H9 (cell line): ENCODE results near the gene SMARCD3. TPM values are rescaled to one million over a fixed set of nuclear protein-coding genes. Genes with fewer than 3 reads are reported as not detected.

Source experiments
- DNase-seq: peaks from one replicate; pipeline ENCODE4 v3.0.0-alpha.2; 2017
- H2AFZ ChIP-seq: one replicate; pipeline ENCODE4 v1.6.1; 2013; ENCODE audit warnings: mild to moderate bottlenecking, low read length, control low read depth, moderate library complexity
- H2AK5ac ChIP-seq: 2 replicates; pipeline ENCODE4 v1.6.1; 2013; ENCODE audit warnings: low read length, control low read depth, mixed read lengths; ENCODE audit not compliant: insufficient read length
- H2BK120ac ChIP-seq: one replicate; pipeline ENCODE4 v1.6.1; 2013; ENCODE audit warnings: low read depth, mild to moderate bottlenecking, low read length, control low read depth, inconsistent platforms; ENCODE audit not compliant: poor library complexity, severe bottlenecking
- H2BK12ac ChIP-seq: 2 replicates; pipeline ENCODE4 v1.6.1; 2013; ENCODE audit warnings: low read length, control low read depth, mixed read lengths, low read depth; ENCODE audit not compliant: insufficient read length
- H2BK15ac ChIP-seq: 2 replicates; pipeline ENCODE4 v1.6.1; 2013; ENCODE audit warnings: low read depth, low read length, control low read depth
- H2BK20ac ChIP-seq: one replicate; pipeline ENCODE4 v1.6.1; 2013; ENCODE audit warnings: low read depth, mild to moderate bottlenecking, low read length, control low read depth, inconsistent platforms; ENCODE audit not compliant: poor library complexity, severe bottlenecking
- H2BK5ac ChIP-seq: 2 replicates; pipeline ENCODE4 v1.6.1; 2013; ENCODE audit warnings: low read length, control low read depth, mixed read lengths; ENCODE audit not compliant: insufficient read length
- H3K14ac ChIP-seq: 2 replicates; pipeline ENCODE4 v1.6.1; 2013; ENCODE audit warnings: low read length, control low read depth; ENCODE audit not compliant: insufficient read depth
- H3K18ac ChIP-seq: 2 replicates; pipeline ENCODE4 v1.6.1; 2013; ENCODE audit warnings: low read depth, mild to moderate bottlenecking, mixed read lengths, low read length, control low read depth; ENCODE audit not compliant: insufficient read length
- H3K23ac ChIP-seq: 2 replicates; pipeline ENCODE4 v1.6.1; 2013; ENCODE audit warnings: low read length, control low read depth, mixed read lengths, low read depth; ENCODE audit not compliant: insufficient read length
- H3K23me2 ChIP-seq: 2 replicates; pipeline ENCODE4 v1.6.1; 2013; ENCODE audit warnings: low read depth, mild to moderate bottlenecking, mixed read lengths, low read length, control low read depth; ENCODE audit not compliant: insufficient read length, poor library complexity, severe bottlenecking
- H3K27ac ChIP-seq: 2 replicates; pipeline ENCODE4 v1.5.1; 2013; ENCODE audit warnings: low read length, control low read depth, mixed read lengths, low read depth; ENCODE audit not compliant: insufficient read length
- H3K27me3 ChIP-seq: 2 replicates; pipeline ENCODE4 v1.6.1; 2013; ENCODE audit warnings: low read length, control low read depth, inconsistent platforms; ENCODE audit not compliant: insufficient read depth
- H3K4ac ChIP-seq: 2 replicates; pipeline ENCODE4 v1.6.1; 2013; ENCODE audit warnings: low read depth, mild to moderate bottlenecking, control low read depth, inconsistent platforms, low read length, moderate library complexity
- H3K4me1 ChIP-seq: 2 replicates; pipeline ENCODE4 v1.6.1; 2013; ENCODE audit warnings: low read length, control low read depth, inconsistent platforms; ENCODE audit not compliant: insufficient read depth
- H3K4me2 ChIP-seq: 2 replicates; pipeline ENCODE4 v1.6.1; 2013; ENCODE audit warnings: low read length, control low read depth, mixed read lengths; ENCODE audit not compliant: insufficient read length, insufficient read depth
- H3K56ac ChIP-seq: 2 replicates; pipeline ENCODE4 v1.6.1; 2013; ENCODE audit warnings: low read depth, mild to moderate bottlenecking, mixed read lengths, low read length, control low read depth; ENCODE audit not compliant: insufficient read length
- H3K79me1 ChIP-seq: 2 replicates; pipeline ENCODE4 v1.6.1; 2013; ENCODE audit warnings: low read depth, mild to moderate bottlenecking, moderate library complexity, low read length, control low read depth, inconsistent platforms; ENCODE audit not compliant: insufficient read depth, poor library complexity, severe bottlenecking
- H3K79me2 ChIP-seq: 2 replicates; pipeline ENCODE4 v1.6.1; 2013; ENCODE audit warnings: low read length, control low read depth, inconsistent platforms; ENCODE audit not compliant: insufficient read depth
- H3K9ac ChIP-seq: 2 replicates; pipeline ENCODE4 v1.6.1; 2013; ENCODE audit warnings: low read length, control low read depth, mixed read lengths; ENCODE audit not compliant: insufficient read length; ENCODE audit errors: extremely low read depth
- H3K9me3 ChIP-seq: one replicate; pipeline ENCODE4 v1.6.1; 2013; ENCODE audit warnings: low read depth, low read length, inconsistent platforms; ENCODE audit not compliant: control insufficient read depth
- H3T11ph ChIP-seq: one replicate; pipeline ENCODE4 v1.6.1; 2013; ENCODE audit warnings: mild to moderate bottlenecking, low read length, control low read depth, inconsistent platforms
- H4K20me1 ChIP-seq: one replicate; pipeline ENCODE4 v1.6.1; 2013; ENCODE audit not compliant: control insufficient read depth, insufficient read length, insufficient read depth
- H4K5ac ChIP-seq: 2 replicates; pipeline ENCODE4 v1.6.1; 2013; ENCODE audit warnings: low read depth, mild to moderate bottlenecking, mixed read lengths, low read length, control low read depth; ENCODE audit not compliant: insufficient read length
- H4K8ac ChIP-seq: replicated peaks from 2 replicates; pipeline ENCODE4 v1.6.1; 2013; ENCODE audit warnings: low read length, control low read depth, mixed read lengths, low read depth; ENCODE audit not compliant: insufficient read length
- H4K91ac ChIP-seq: 2 replicates; pipeline ENCODE4 v1.6.1; 2013; ENCODE audit warnings: low read depth, mild to moderate bottlenecking, moderate library complexity, mixed read lengths, low read length, control low read depth; ENCODE audit not compliant: insufficient read length
- H3K27ac Mint-ChIP-seq, 3 experiments: 2 replicates in 2 of 3; 3 replicates in 1 of 3; pipeline ENCODE4 v1.8.0; 2020 to 2021; ENCODE audit warnings: mixed read lengths in 3 of 3, mild to moderate bottlenecking in 1 of 3, moderate library complexity in 1 of 3
- H3K27me3 Mint-ChIP-seq: 2 replicates; pipeline ENCODE4 v1.8.0; 2021; ENCODE audit warnings: low read depth, mild to moderate bottlenecking, moderate library complexity, mixed read lengths
- H3K36me3 Mint-ChIP-seq, 3 experiments: 2 replicates in 2 of 3; 3 replicates in 1 of 3; pipeline ENCODE4 v1.8.0; 2020 to 2021; ENCODE audit warnings: low read depth in 3 of 3, mixed read lengths in 3 of 3; ENCODE audit not compliant: insufficient read depth in 1 of 3
- H3K4me1 Mint-ChIP-seq, 2 experiments: 2 replicates each; pipeline ENCODE4 v1.8.0; 2020; ENCODE audit warnings: mixed read lengths in 2 of 2
- H3K4me3 Mint-ChIP-seq, 2 experiments: 2 replicates in 1 of 2; 3 replicates in 1 of 2; pipeline ENCODE4 v1.8.0; 2020 to 2021; ENCODE audit warnings: mild to moderate bottlenecking in 2 of 2, mixed read lengths in 2 of 2, moderate library complexity in 1 of 2
- H3K9me3 Mint-ChIP-seq, 2 experiments: 2 replicates in 1 of 2; 3 replicates in 1 of 2; pipeline ENCODE4 v1.8.0; 2020; ENCODE audit warnings: mild to moderate bottlenecking in 2 of 2, mixed read lengths in 2 of 2, moderate library complexity in 1 of 2
- CTCF ChIP-seq: fragments of 200-600 bp; sonication (generic); conservative IDR thresholded peaks from 3 replicates; pipeline ENCODE4 v1.8.0; 2021; ENCODE audit warnings: antibody characterized with exemption, mild to moderate bottlenecking
- WGBS: extraction: QIAGEN DNeasy Blood & Tissue Kit; methylation state at CpG from one replicate; pipeline ENCODE4 v1.1.7; 2013; ENCODE audit warnings: missing lambda C conversion rate, low lambda C conversion rate, mixed read lengths; ENCODE audit not compliant: insufficient read length; ENCODE audit errors: extremely low coverage; 5-methylcytosine and 5-hydroxymethylcytosine counted together
- total RNA-seq: library from RNA; stranded (reverse); gene quantifications from 2 replicates; pipeline ENCODE4 v1.2.1, GENCODE V29; 2021

SMARCD3 gene
- total RNA-seq, 1 experiment from 2014 or later: 5.0 TPM

GRCh38 chr7:151226560-151226874 lies 22.0 kb downstream of the SMARCD3 start:
- Histone ChIP-seq H3K23me2 (peaks cover 7% of the 10 kb centered on the region), H3K56ac (no peak overlapping the region), H3K9ac (peak overlapping the region; percentile 52), H2BK12ac (no peak overlapping the region), H3K4ac (no peak overlapping the region), H3K23ac (no peak overlapping the region), H2BK120ac (no peak overlapping the region), H3K18ac (no peak overlapping the region), H2AFZ (no peak overlapping the region), H4K91ac (no peak overlapping the region), H4K5ac (no peak overlapping the region), H3K14ac (no peak overlapping the region), H4K8ac (no peak overlapping the region), H2BK15ac (no peak overlapping the region), H4K20me1 (no peaks in the 10 kb centered on the region), H2AK5ac (no peak overlapping the region), H2BK20ac (no peak overlapping the region), H3K27me3 (no peaks in the 10 kb centered on the region), H3K9me3 (no peaks in the 10 kb centered on the region), H3K79me1 (no peaks in the 10 kb centered on the region), H3K4me2 (peak overlapping the region; percentile 76), H3K4me1 (no peaks in the 10 kb centered on the region; the same call in 1 of the 2 replicates), H3T11ph (no peak overlapping the region), H3K79me2 (peaks cover 3% of the 10 kb centered on the region; the same call in 1 of the 2 replicates), H2BK5ac (no peak overlapping the region), H3K27ac (no peak overlapping the region)
- H3K27ac Mint-ChIP-seq: peak overlapping the region in 2 of 3 experiments; percentile 94 to 95; a peak in 5 of 7 replicates
- H3K9me3 Mint-ChIP-seq: no peaks in the 10 kb centered on the region
- H3K4me1 Mint-ChIP-seq: peaks cover 24 to 27% of the 10 kb centered on the region in 2 experiments
- WGBS: no CpG with 5 or more reads among the region's 15 CpGs
- TF ChIP-seq CTCF: no peak
- H3K36me3 Mint-ChIP-seq: peaks cover 27 to 46% (median 37%) of the 10 kb centered on the region in 3 experiments; a peak in 6 of 7 replicates
- H3K4me3 Mint-ChIP-seq: peak overlapping the region; percentile 97 to 98
- no peak for DNase-seq
- H3K27me3 Mint-ChIP-seq: no peaks in the 10 kb centered on the region; the same call in 1 of the 2 replicates
